Midbrain (tissue), 1 donor: ENCODE results near the gene HSPG2.
"Not testable (repeated sequence)": the region's sequence is repeated elsewhere in the genome, so short reads cannot be mapped to it uniquely, and the experiment has no call there.

Source experiments
- DNase-seq: peaks from one replicate; lab custom pipeline; 2025; lab: John Stamatoyannopoulos, UW

The HSPG2 gene

DNA sequence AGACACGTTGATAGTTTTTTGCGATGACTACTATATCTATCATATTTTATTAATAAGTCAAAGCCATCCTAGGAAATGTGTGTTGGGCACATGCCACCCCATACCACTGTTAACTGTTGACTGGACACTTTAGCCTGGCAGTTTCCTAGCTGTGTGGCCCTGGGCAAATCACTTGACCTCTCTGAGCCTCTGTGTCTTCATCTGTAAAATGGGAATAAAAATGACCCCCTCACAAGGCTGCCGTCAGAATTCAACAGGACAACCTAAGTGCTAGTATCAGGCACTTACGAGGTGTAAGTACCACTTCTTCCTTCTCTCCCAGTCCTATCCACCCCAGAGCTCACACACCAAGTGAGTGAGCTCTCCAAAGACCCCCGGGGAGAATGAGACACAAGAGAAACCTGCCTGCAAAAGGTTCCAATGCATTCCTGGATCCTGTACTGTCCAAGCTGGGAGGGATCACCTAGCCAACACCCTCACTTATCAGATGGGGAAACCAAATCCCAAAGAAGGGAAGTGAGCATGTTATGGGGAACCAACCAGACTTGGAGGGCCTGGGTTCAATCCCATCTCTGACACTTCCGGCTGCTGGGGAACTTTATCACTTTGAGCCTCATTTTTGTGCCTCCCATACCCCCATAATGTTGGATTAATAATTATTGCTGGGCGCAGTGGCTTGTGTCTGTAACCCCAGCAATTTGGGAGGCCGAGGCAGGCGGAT lies 24.9 kb downstream of the HSPG2 start:
- DNase-seq: no peak

GRCh38 chr1:21911205-21912001 lies 25.7 kb downstream of the HSPG2 start:
- DNase-seq: no peak

GRCh38 chr1:21910558-21911204 lies 26.4 kb downstream of the HSPG2 start:
- no peak for DNase-seq

DNA sequence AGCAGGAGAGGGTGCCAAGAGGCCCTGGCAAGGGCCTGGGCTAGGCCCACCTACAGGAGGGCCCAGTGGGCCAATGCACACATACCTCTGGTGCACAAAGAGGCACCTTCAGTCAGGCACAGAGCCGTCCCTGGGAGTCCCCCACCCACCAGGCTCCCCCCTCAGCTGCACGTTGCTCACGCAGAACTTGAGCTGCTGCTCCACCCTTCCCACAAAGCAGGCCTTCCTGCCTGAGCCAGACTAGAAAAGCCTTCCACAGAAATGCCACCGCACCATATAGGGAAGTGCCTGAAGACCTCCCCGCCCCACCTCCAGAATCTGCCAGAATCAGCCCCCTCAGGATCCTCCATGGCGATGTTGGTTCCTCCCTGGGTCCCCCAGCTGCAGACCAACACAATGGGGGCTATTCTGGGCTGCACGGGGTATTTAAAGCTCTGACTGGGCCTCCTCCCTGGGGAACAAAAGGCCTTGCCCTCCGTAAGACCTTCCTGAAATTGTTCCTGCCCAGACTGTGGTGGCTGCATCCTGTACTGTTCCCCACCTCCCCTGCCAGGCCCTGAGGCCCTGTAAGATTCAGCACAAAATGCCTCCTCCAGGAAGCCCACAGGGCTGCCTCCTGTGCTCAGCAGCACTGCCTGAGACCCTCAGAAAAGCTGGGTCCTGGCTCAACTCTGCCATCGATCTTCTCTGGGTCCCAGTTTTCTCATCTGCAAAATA lies 27.2 kb downstream of the HSPG2 start:
- DNase-seq: no peak

DNA sequence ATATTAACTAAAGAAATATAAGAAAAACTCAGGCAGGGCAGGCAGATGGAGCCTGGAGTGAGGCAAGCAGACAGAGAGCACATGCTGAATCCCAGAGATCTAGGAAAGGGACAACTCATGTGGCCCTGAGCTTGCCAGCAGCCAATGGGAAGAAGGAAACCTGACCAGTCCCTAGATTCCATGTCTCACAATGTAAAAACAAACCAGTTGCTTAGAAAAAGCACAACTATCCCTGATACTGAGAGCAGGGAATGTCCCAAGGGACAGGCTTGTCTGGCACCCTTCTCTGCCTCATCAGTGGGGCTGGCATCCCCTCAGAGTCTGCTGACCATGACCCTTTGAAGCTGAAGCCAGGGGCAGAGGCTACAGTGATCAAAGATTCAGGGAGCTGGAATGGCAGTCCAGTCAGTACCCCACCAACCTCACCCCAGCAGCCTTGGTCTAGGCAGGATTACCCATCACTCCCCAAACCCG lies 27.8 kb downstream of the HSPG2 start:
- DNase-seq: no peak

- not testable (repeated sequence) for DNase-seq
Measured at GRCh38 chr1:21907737-21908534, 29.2 kb downstream of the HSPG2 start.

DNA sequence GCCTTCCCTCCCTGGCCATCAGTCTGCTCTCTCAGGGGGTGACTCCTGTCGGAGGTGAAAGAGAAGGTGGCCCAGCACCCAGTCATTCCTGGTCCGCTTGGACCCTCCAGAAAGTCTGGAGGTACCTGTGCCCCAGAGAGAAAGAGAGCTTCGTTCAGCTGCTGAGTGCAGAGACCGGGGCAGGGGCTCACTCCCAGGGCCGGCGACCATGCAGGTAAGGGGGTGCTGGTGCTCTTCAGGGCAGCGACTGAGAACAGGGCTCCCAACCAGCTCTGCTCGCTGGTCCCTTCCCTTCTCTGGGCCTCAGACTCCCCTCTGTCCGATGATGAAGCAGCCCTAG lies 30.1 kb downstream of the HSPG2 start:
- DNase-seq: no peak

DNA sequence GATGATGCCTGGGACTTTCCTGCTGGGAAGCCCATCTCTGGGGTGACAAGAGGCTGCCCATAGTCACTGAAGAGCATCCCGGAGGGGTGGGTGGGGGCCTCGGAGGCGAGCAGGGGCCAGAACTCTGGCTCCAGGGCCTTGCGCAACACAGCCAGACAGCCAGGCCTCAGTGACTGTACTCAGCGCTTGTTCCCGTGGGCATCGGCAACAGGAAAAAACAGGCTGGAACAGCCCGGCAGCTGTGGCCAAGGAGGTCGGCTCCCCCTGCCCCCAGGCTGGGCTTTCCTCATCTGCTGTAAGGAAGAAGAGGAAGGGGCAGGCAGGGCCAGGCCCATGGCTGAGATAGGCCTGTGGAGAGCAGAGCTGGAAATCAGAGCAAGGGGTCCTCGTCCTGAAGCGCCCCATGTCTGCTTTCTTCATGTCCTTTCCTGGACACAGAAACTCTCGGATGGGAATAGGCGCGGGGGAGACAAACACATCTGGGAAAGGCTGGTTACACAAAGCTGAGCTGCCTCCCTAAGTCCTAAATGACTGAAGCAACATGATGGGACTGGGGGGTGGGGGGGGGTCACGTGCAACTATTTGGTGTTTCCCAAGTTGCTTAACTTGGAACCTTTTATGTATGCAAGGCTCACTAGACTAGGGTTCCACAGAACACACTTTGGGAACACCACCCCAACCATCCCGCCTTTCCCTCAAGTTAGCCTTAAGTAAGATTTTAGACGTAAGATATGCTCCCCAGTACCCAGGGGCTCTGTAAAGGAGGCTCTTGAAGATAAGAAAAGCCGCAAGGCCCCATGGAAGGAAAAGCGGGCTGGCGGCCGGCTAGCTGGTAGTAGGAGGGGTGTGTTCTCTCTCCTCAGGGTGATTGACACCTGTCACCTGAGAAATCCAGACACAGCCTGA lies 30.7 kb downstream of the HSPG2 start:
- no peak for DNase-seq

GRCh38 chr1:21904704-21905520 lies 32.2 kb downstream of the HSPG2 start:
- DNase-seq: no peak

- no peak for DNase-seq
Measured at GRCh38 chr1:21904454-21904703, 32.7 kb downstream of the HSPG2 start.

DNA sequence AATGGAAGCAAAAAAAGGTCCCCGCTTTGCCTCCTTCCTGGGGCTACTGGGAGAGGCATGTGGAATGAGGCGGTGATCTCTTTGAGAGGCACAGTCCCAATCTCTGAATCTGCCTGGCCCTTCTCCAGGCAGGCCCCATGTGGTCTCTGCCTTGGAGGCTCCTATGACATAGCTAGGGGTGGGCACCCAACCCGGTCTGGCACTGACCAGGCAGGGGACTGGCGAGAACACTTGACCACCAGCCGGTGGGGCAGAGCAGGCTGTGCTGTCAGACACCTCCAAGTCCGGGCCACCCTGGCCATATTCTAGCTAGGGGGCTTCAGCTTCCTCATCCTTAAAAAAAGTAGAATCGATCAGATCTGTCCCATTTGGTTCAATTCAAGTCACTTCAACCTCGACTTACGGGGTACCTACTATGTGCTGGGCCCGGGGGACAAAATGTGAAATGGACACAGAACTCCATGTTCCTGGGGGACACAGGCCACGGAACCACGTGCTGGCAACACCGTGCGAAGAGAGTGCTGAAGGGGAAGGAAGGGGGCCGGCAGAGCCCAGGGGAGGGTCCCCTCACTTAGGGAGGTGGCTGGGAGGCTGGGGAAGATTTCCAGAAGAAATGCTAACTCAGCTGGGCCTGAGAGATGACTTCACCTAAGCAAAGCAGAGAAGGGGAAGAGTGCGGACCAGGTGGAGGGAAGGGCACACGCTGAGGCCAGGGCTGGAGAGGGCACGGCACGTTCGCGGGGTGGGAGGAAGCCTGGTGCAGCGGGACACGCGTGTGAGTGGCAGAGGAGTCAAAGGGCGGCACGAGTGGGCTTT lies 33.3 kb downstream of the HSPG2 start:
- DNase-seq: no peak

- DNase-seq: no peak
Measured at GRCh38 chr1:21902026-21903012, 34.8 kb downstream of the HSPG2 start.

DNA sequence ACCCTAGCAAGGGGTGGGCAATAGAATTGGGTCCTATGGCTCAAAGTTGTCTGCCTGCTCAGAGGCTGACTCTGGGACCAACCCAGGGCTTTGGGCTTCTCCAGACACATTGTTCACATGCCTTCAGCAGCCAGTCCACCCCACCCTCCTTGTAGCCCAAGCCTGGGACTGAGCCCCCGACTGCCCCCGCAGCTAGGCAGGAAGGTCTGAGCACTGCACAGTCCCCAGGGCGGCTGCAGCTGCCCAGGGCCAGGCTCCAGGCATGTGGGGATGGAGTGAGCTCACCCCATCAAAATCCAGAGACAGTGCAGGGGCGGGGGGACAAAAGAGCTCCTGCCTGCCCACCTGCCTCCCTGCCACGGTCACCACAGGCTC lies 35.6 kb downstream of the HSPG2 start:
- no peak for DNase-seq

DNA sequence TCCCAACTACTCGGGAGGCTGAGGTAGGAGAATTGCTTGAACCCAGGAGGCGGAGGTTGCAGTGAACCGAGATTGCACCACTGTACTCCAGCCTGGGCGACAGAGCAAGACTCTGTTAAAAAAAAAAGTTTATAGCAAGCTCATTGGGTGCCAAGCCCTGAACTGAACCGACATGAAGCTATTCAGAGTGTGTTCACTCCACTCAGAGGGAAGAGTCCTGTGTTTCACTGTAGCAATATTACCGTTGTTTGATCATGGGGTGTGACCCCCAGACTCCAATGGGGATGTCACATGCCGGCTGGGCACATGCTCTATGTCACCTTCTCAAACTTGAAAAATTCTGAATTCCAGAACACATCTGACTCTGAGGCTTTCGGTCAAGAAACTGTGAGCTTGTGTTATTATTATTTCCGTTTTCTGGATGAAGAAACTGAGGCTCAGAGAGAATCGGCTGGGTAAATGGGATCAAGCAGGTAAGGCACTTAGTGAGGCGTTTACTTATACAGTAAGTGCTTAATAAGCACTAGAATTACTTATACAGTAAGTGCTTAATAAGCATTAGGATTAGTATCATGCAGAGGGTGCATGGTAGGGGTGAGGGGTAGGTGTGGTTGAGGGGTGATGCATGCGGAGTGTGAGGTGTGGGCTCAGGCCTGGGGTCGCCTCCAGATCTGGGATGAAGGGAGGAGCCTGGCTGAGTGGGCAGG lies 36.2 kb downstream of the HSPG2 start:
- DNase-seq: no peak

- no peak for DNase-seq
Measured at GRCh38 chr1:21899987-21900386, 37.1 kb downstream of the HSPG2 start.

- DNase-seq: no peak
Measured at GRCh38 chr1:21899267-21899810, 37.8 kb downstream of the HSPG2 start.
